MM.1S (cell line): Measurements from ENCODE around the gene IPP.
A peak's percentile ranks its signal among the peaks of the same experiment; 100 is the strongest.

Experiments used
- DNase-seq: peaks from one replicate; pipeline ENCODE4 v3.0.0-alpha.2; 2015
- H2AFZ ChIP-seq: fragments of 300-600 bp; sonication (generic); 2 replicates; pipeline ENCODE4 v1.6.0; 2016; ENCODE audit warnings: antibody characterized with exemption, low read length
- H3F3A ChIP-seq: fragments of 300-600 bp; sonication (generic); 2 replicates; pipeline ENCODE4 v1.6.1; 2016; ENCODE audit warnings: mild to moderate bottlenecking, antibody characterized with exemption, low read length, moderate library complexity, mixed read lengths; ENCODE audit not compliant: insufficient read depth
- H3K27ac ChIP-seq: fragments of 300-600 bp; sonication (generic); 2 replicates; pipeline ENCODE4 v1.5.1; 2016; ENCODE audit warnings: mild to moderate bottlenecking, low read length
- H3K27me3 ChIP-seq: fragments of 300-600 bp; sonication (generic); replicated peaks from 2 replicates; pipeline ENCODE4 v1.6.0; 2016; ENCODE audit warnings: low read length; ENCODE audit not compliant: insufficient read depth
- H3K36me3 ChIP-seq: fragments of 300-600 bp; sonication (generic); replicated peaks from 2 replicates; pipeline ENCODE4 v1.6.1; 2016; ENCODE audit warnings: mild to moderate bottlenecking, low read length, mixed read lengths; ENCODE audit not compliant: insufficient read depth
- H3K4me1 ChIP-seq: fragments of 300-600 bp; sonication (generic); 2 replicates; pipeline ENCODE4 v1.6.1; 2016; ENCODE audit warnings: low read length, mixed read lengths
- H3K4me2 ChIP-seq: fragments of 300-600 bp; sonication (generic); 2 replicates; pipeline ENCODE4 v1.6.0; 2016; ENCODE audit warnings: low read depth, low read length
- H3K4me3 ChIP-seq: fragments of 300-600 bp; sonication (generic); 2 replicates; pipeline ENCODE4 v1.5.1; 2016; ENCODE audit warnings: low read length, mixed read lengths
- H3K79me2 ChIP-seq: fragments of 300-600 bp; sonication (generic); 2 replicates; pipeline ENCODE4 v1.6.1; 2016; ENCODE audit warnings: mixed run types, low read length, mixed read lengths
- H3K9ac ChIP-seq: fragments of 300-600 bp; sonication (generic); 2 replicates; pipeline ENCODE4 v1.6.1; 2016; ENCODE audit warnings: low read length, mixed read lengths
- H3K9me2 ChIP-seq: fragments of 300-600 bp; sonication (generic); replicated peaks from 2 replicates; pipeline ENCODE4 v1.6.1; 2016; ENCODE audit warnings: mild to moderate bottlenecking, low read length, mixed read lengths; ENCODE audit not compliant: insufficient read depth
- H3K9me3 ChIP-seq: fragments of 300-600 bp; sonication (generic); replicated peaks from 2 replicates; pipeline ENCODE4 v1.6.1; 2016; ENCODE audit warnings: mild to moderate bottlenecking, low read length, mixed read lengths; ENCODE audit not compliant: insufficient read depth
- H4K20me1 ChIP-seq: fragments of 300-600 bp; sonication (generic); 2 replicates; pipeline ENCODE4 v1.6.1; 2016; ENCODE audit warnings: mild to moderate bottlenecking, low read length, moderate library complexity, mixed read lengths; ENCODE audit not compliant: insufficient read depth
- CTCF ChIP-seq: fragments of 300-600 bp; sonication (generic); IDR thresholded peaks from 2 replicates; pipeline ENCODE4 v1.5.1; 2016; ENCODE audit warnings: antibody characterized with exemption, low read length, mixed read lengths
- EZH2 ChIP-seq: fragments of 300-600 bp; sonication (generic); optimal IDR thresholded peaks from 2 replicates; pipeline ENCODE3; 2017; ENCODE audit warnings: low read depth, mild to moderate bottlenecking, antibody characterized with exemption, low read length, mixed read lengths
- EZH2phosphoT487 ChIP-seq: fragments of 300-600 bp; sonication (generic); IDR thresholded peaks from 2 replicates; pipeline ENCODE4 v1.6.1; 2018; ENCODE audit warnings: antibody characterized with exemption, low read length

Gene IPP

GRCh38 chr1:45687014-45687753, 63.3 kb downstream of the IPP start:
- Histone ChIP-seq H3K9ac (peak overlapping the region; percentile 90), H3K4me2 (peak overlapping the region; percentile 91), H3K27me3 (no peaks in the 10 kb centered on the region), H3K36me3 (no peaks in the 10 kb centered on the region), H4K20me1 (no peaks in the 10 kb centered on the region), H3K9me3 (no peaks in the 10 kb centered on the region), H3K79me2 (peaks cover 82% of the 10 kb centered on the region), H3K9me2 (no peaks in the 10 kb centered on the region), H3K4me1 (no peaks in the 10 kb centered on the region), H3K4me3 (peak overlapping the region; percentile 99), H2AFZ (peak overlapping the region; percentile 89), H3K27ac (peak overlapping the region; percentile 91), H3F3A (peaks cover 13% of the 10 kb centered on the region)
- DNase-seq = peak; percentile 99
- TF ChIP-seq CTCF (no peak), EZH2 (no peak), EZH2phosphoT487 (no peak)

- Histone ChIP-seq H3F3A (peaks cover 13% of the 10 kb centered on the region), H3K4me3 (peak within 1 kb of the TSS; percentile 99), H3K4me1 (0 out of 2 replicates have a peak, but pooled peaks cover 3% of the 10 kb centered on the region), H3K9ac (peak within 1 kb of the TSS; percentile 90), H3K27ac (peak within 1 kb of the TSS; percentile 91), H3K79me2 (peaks cover 84% of the 10 kb centered on the region), H4K20me1 (peaks cover 4% of the 10 kb centered on the region; the same call in 1 of the 2 replicates), H2AFZ (peak within 1 kb of the TSS; percentile 98), H3K9me3 (no peaks in the 10 kb centered on the region), H3K36me3 (no peaks in the 10 kb centered on the region), H3K4me2 (peak within 1 kb of the TSS; percentile 91), H3K9me2 (no peaks in the 10 kb centered on the region), H3K27me3 (no peaks in the 10 kb centered on the region)
- DNase-seq = peak; percentile 95
- TF ChIP-seq EZH2 = no peak
- no peak for TF ChIP-seq EZH2phosphoT487
- no peak for TF ChIP-seq CTCF
These were observed 64.0 kb downstream of the IPP start, which contains the start of gene GPBP1L1 for GRCh38 chr1:45686288-45687013. GPBP1L1 (minus strand) TSS chr1:45686533; CDS start chr1:45659087, 27,446 bp downstream.

- Histone ChIP-seq H3K4me3 (peak overlapping the region; percentile 99), H3K4me1 (0 out of 2 replicates have a peak, but pooled peaks cover 3% of the 10 kb centered on the region), H2AFZ (peak overlapping the region; percentile 98), H4K20me1 (peaks cover 9% of the 10 kb centered on the region; the same call in 1 of the 2 replicates), H3K9me3 (no peaks in the 10 kb centered on the region), H3K4me2 (peak overlapping the region; percentile 83), H3F3A (peaks cover 13% of the 10 kb centered on the region), H3K79me2 (peaks cover 84% of the 10 kb centered on the region), H3K9ac (peak overlapping the region; percentile 90), H3K27me3 (no peaks in the 10 kb centered on the region), H3K9me2 (no peaks in the 10 kb centered on the region), H3K27ac (peak overlapping the region; percentile 91), H3K36me3 (no peaks in the 10 kb centered on the region)
- TF ChIP-seq EZH2 (no peak), CTCF (peak; percentile 52), EZH2phosphoT487 (no peak)
- peak; percentile 74 for DNase-seq
These were observed 64.5 kb downstream of the IPP start for GRCh38 chr1:45686015-45686287.
